Middle frontal gyrus (tissue), 1 donor: ENCODE results near the gene VAMP4.

Source experiments
- DNase-seq: peaks from one replicate; pipeline ENCODE4 v3.0.0-alpha.2; 2015; ENCODE audit warnings: low spot score; ENCODE audit errors: extremely low spot score

The VAMP4 gene

DNA sequence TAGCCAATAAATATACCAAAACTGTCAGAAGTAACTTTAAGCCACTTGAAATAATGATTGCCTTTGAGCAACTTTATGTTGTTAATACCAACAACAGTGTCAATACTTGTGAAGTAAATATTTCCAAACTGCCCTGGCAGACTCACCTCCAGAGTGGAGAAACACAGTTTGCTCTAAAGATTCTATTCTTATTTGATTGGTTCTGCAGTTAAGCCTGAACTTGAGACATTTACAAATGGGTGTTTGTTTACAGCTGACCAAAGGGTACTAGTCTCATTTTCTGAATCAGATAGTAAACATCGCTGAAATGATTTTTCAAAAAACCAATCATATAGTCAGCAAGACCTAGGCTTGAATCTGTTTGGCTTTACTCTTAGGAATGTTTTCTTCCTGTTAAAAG is 88.1 kb downstream of the VAMP4 start:
- DNase-seq = no peak

DNA sequence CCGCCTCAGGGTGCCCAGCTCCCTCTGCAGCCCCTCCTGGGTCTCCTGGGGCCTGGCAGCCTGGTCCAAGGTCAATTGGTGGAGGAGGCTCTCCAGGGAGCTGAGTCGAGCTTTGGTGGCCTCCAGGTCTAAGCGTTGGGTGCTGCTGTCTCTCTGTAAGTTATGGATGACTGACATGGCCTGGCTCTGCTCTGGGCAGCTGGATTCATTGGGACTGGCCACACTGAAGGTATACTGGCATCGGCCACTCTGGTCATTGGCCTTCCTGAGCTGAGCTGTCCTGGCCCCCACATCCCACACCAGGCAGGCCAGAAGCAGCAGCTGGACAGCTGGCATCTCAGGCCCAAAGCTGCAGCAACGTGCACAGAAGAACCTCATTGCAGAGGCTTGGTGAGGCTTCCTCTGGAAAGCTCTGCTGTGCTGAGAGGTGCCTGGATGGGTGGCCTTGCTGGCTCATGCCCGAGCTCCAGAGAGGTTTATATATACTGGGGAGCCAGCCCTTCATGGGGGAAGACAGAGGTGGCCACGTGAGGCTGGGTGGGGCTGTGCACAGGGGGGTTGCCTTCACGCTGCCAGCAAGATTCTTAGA is 89.5 kb downstream of the VAMP4 start, which contains the start of gene MYOC:
Gene MYOC (minus strand): TSS at position 455 of the 589 bp plus-strand sequence. CDS start 77 bp downstream, at position 378.
- no peak for DNase-seq
